K562 (cell line): ENCODE data around the gene IL15RA. TPM values are rescaled to one million over a fixed set of nuclear protein-coding genes. Genes with fewer than 3 reads are reported as not detected.

Experiments used
- ATF1 ChIP-seq, 2 experiments: fragments of 450-650 bp in 1 of 2; IDR thresholded peaks; 2 replicates each; pipeline ENCODE4 v1.6.1; 2016; ENCODE audit warnings: missing compliant biosample characterization in 1 of 2, missing genetic modification characterization in 1 of 2
- GABPB2 ChIP-seq: fragments of 250-450 bp; sonication (Bioruptor Pico); conservative IDR thresholded peaks from 2 replicates; pipeline ENCODE4 v1.5.1; 2021; ENCODE audit warnings: mild to moderate bottlenecking
- HDAC2 ChIP-seq: fragments of 450-650 bp; IDR thresholded peaks from 2 replicates; pipeline ENCODE4 v1.6.1; 2016; ENCODE audit warnings: mild to moderate bottlenecking
- HDGF ChIP-seq: fragments of 450-650 bp; IDR thresholded peaks from 2 replicates; pipeline ENCODE4 v1.6.1; 2016
- HLTF ChIP-seq: fragments of 450-650 bp; IDR thresholded peaks from 2 replicates; pipeline ENCODE4 v1.6.1; 2016
- NCOR1 ChIP-seq: fragments of 450-650 bp; IDR thresholded peaks from 2 replicates; pipeline ENCODE4 v1.6.1; 2016; ENCODE audit warnings: mild to moderate bottlenecking, moderate library complexity
- POLR2AphosphoS5 ChIP-seq: IDR thresholded peaks from 2 replicates; pipeline ENCODE4 v1.6.1; 2011; ENCODE audit warnings: mild to moderate bottlenecking, low read depth, low read length, moderate library complexity; ENCODE audit not compliant: control insufficient read depth, insufficient read depth
- RBBP5 ChIP-seq: fragments of 200-600 bp; sonication (generic); IDR thresholded peaks from 2 replicates; pipeline ENCODE4 v1.6.1; 2012; ENCODE audit warnings: borderline replicate concordance, mild to moderate bottlenecking, low read length, control low read depth, inconsistent platforms; ENCODE audit not compliant: insufficient read depth, poor library complexity, severe bottlenecking
- RBM25 ChIP-seq: fragments of 200-400 bp; formaldehyde crosslinking; IDR thresholded peaks from 2 replicates; pipeline ENCODE4 v1.6.1; 2018; ENCODE audit warnings: low read length, low read depth, moderate library complexity; ENCODE audit not compliant: severe bottlenecking
- SIRT6 ChIP-seq: IDR thresholded peaks from one replicate; pipeline ENCODE4 v1.6.1; 2012; ENCODE audit warnings: low read depth, mild to moderate bottlenecking, control low read depth, inconsistent platforms, low read length, moderate library complexity
- SMARCE1 ChIP-seq: fragments of 450-650 bp; IDR thresholded peaks from 2 replicates; pipeline ENCODE4 v1.7.1; 2016; ENCODE audit warnings: mild to moderate bottlenecking
- STAT5A ChIP-seq: IDR thresholded peaks from 2 replicates; pipeline ENCODE4 v1.6.1; 2012; ENCODE audit warnings: low read length, inconsistent platforms, borderline replicate concordance
- ZBTB17 ChIP-seq: fragments of 450-650 bp; formaldehyde crosslinking; IDR thresholded peaks from 2 replicates; pipeline ENCODE4 v1.4.0; 2020; ENCODE audit warnings: mild to moderate bottlenecking
- polyA plus RNA-seq, 8 experiments: library from polyadenylated mRNA; depleted of rRNA in 4 of 8; stranded (reverse) in 5 of 8; unstranded in 3 of 8; fragments of >200 nt; fragmentation: Nextera tagmentation in 2 of 8; fragmentation: Illumina TruSeq in 1 of 8; extraction: Ambion mirVana in 2 of 8; extraction: Trizol in 1 of 8; gene quantifications; 2 replicates each; pipeline versions ENCODE4 v1.2.1 to v1.2.3, GENCODE V29; 2011 to 2014; ENCODE audit warnings: inconsistent platforms in 1 of 8, missing spikeins in 1 of 8
- total RNA-seq, 7 experiments: library from RNA; depleted of rRNA in 6 of 7; stranded (reverse); fragments of >200 nt in 6 of 7; fragmentation: Illumina TruSeq in 2 of 7; extraction: Trizol in 2 of 7; gene quantifications; 2 replicates each; pipeline versions ENCODE4 v1.2.1 to v1.2.3, GENCODE V29; 2011 to 2021; ENCODE audit warnings: low replicate concordance in 1 of 7
- TF ChIP-seq, protein P1 (sequence below): sonication (generic); formaldehyde crosslinking; IDR thresholded peaks from 2 replicates; pipeline ENCODE4 v1.8.1; 2023; ENCODE audit warnings: mild to moderate bottlenecking, missing genetic modification reagents
- TF ChIP-seq, protein P2 (sequence below): fragments of 200-800 bp; sonication (Bioruptor generic); IDR thresholded peaks from 2 replicates; pipeline ENCODE4 v1.6.1; 2017; ENCODE audit warnings: missing genetic modification characterization, missing compliant biosample characterization
- TF ChIP-seq, protein P3 (sequence below): fragments of 450-650 bp; IDR thresholded peaks from 2 replicates; pipeline ENCODE4 v1.6.1; 2018; ENCODE audit not compliant: partially characterized antibody
- TF ChIP-seq, protein P4 (sequence below): sonication (generic); formaldehyde crosslinking; IDR thresholded peaks from 2 replicates; pipeline ENCODE4 v1.8.0; 2022; ENCODE audit warnings: mild to moderate bottlenecking, low read depth, missing genetic modification reagents
- TF ChIP-seq, protein P5 (sequence below): fragments of 250-450 bp; sonication (Bioruptor Pico); IDR thresholded peaks from 2 replicates; pipeline ENCODE4 v1.4.0; 2020; ENCODE audit warnings: mild to moderate bottlenecking, moderate library complexity

The IL15RA gene
- total and polyA plus RNA-seq, 9 of the 15 experiments (the other 6 are each of a cell fraction or from before 2014, with no cell fraction given), result 1.2 to 11.7 (median 8.0) TPM

DNA sequence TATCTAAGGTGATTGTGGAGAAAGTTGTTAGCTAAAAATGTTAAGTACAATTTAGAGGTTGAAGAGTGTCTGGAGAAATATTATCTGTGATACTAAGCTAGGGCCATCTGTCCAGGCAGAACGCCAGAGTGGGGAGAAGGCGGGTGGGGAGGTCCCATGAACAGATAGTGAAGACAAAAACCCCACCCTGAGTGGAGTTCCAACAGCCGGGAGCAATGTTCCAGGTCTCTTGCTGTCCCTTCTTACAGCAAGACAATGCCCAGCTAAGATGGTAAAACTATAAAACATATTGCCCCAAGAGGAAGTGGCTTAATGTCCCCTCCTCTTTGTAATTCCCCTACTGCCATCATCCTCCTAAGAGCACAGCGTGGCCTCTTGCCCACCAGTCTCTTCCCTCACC, 10.4 kb upstream of the IL15RA start (continued):
- TF ChIP-seq, protein P1, sequence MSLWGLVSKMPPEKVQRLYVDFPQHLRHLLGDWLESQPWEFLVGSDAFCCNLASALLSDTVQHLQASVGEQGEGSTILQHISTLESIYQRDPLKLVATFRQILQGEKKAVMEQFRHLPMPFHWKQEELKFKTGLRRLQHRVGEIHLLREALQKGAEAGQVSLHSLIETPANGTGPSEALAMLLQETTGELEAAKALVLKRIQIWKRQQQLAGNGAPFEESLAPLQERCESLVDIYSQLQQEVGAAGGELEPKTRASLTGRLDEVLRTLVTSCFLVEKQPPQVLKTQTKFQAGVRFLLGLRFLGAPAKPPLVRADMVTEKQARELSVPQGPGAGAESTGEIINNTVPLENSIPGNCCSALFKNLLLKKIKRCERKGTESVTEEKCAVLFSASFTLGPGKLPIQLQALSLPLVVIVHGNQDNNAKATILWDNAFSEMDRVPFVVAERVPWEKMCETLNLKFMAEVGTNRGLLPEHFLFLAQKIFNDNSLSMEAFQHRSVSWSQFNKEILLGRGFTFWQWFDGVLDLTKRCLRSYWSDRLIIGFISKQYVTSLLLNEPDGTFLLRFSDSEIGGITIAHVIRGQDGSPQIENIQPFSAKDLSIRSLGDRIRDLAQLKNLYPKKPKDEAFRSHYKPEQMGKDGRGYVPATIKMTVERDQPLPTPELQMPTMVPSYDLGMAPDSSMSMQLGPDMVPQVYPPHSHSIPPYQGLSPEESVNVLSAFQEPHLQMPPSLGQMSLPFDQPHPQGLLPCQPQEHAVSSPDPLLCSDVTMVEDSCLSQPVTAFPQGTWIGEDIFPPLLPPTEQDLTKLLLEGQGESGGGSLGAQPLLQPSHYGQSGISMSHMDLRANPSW, result no peak
- TF ChIP-seq NCOR1, result peak; percentile 76
- TF ChIP-seq RBM25, result no peak
- TF ChIP-seq STAT5A, result peak; percentile 45; the same call in 1 of the 2 replicates
- TF ChIP-seq SIRT6, result no peak
- no peak for TF ChIP-seq ATF1 (CRISPR knock-in tag; IDR thresholded peaks at IDR 0.05)
- 0 out of 2 replicates have a peak, but pooled peaks have one; percentile 14 for TF ChIP-seq ATF1 (tag; IDR thresholded peaks at IDR 0.05)
- no peak for TF ChIP-seq HLTF
- peak; percentile 62; the same call in 1 of the 2 replicates for TF ChIP-seq POLR2AphosphoS5
- TF ChIP-seq, protein P2, sequence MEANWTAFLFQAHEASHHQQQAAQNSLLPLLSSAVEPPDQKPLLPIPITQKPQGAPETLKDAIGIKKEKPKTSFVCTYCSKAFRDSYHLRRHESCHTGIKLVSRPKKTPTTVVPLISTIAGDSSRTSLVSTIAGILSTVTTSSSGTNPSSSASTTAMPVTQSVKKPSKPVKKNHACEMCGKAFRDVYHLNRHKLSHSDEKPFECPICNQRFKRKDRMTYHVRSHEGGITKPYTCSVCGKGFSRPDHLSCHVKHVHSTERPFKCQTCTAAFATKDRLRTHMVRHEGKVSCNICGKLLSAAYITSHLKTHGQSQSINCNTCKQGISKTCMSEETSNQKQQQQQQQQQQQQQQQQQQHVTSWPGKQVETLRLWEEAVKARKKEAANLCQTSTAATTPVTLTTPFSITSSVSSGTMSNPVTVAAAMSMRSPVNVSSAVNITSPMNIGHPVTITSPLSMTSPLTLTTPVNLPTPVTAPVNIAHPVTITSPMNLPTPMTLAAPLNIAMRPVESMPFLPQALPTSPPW (CRISPR knock-in tag), result peak; percentile 60; the same call in 1 of the 2 replicates
- no peak for TF ChIP-seq RBBP5
- peak; percentile 41; the same call in 1 of the 2 replicates for TF ChIP-seq SMARCE1
- TF ChIP-seq GABPB2 (CRISPR knock-in tag), result no peak
- TF ChIP-seq, protein P3, sequence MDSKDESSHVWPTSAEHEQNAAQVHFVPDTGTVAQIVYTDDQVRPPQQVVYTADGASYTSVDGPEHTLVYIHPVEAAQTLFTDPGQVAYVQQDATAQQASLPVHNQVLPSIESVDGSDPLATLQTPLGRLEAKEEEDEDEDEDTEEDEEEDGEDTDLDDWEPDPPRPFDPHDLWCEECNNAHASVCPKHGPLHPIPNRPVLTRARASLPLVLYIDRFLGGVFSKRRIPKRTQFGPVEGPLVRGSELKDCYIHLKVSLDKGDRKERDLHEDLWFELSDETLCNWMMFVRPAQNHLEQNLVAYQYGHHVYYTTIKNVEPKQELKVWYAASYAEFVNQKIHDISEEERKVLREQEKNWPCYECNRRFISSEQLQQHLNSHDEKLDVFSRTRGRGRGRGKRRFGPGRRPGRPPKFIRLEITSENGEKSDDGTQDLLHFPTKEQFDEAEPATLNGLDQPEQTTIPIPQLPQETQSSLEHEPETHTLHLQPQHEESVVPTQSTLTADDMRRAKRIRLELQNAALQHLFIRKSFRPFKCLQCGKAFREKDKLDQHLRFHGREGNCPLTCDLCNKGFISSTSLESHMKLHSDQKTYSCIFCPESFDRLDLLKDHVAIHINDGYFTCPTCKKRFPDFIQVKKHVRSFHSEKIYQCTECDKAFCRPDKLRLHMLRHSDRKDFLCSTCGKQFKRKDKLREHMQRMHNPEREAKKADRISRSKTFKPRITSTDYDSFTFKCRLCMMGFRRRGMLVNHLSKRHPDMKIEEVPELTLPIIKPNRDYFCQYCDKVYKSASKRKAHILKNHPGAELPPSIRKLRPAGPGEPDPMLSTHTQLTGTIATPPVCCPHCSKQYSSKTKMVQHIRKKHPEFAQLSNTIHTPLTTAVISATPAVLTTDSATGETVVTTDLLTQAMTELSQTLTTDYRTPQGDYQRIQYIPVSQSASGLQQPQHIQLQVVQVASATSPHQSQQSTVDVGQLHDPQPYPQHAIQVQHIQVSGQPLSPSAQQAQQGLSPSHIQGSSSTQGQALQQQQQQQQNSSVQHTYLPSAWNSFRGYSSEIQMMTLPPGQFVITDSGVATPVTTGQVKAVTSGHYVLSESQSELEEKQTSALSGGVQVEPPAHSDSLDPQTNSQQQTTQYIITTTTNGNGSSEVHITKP, result peak; percentile 65
- TF ChIP-seq ZBTB17, result no peak
- TF ChIP-seq HDAC2, result no peak
- TF ChIP-seq, protein P4, sequence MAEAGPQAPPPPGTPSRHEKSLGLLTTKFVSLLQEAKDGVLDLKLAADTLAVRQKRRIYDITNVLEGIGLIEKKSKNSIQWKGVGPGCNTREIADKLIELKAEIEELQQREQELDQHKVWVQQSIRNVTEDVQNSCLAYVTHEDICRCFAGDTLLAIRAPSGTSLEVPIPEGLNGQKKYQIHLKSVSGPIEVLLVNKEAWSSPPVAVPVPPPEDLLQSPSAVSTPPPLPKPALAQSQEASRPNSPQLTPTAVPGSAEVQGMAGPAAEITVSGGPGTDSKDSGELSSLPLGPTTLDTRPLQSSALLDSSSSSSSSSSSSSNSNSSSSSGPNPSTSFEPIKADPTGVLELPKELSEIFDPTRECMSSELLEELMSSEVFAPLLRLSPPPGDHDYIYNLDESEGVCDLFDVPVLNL (CRISPR knock-in tag), result no peak
- TF ChIP-seq, protein P5, sequence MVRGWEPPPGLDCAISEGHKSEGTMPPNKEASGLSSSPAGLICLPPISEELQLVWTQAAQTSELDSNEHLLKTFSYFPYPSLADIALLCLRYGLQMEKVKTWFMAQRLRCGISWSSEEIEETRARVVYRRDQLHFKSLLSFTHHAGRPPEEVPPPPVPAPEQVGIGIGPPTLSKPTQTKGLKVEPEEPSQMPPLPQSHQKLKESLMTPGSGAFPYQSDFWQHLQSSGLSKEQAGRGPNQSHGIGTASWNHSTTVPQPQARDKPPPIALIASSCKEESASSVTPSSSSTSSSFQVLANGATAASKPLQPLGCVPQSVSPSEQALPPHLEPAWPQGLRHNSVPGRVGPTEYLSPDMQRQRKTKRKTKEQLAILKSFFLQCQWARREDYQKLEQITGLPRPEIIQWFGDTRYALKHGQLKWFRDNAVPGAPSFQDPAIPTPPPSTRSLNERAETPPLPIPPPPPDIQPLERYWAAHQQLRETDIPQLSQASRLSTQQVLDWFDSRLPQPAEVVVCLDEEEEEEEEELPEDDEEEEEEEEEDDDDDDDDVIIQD (CRISPR knock-in tag), result no peak
- no peak for TF ChIP-seq HDGF
